GM23248 (cell line): ENCODE data around the gene RFC5.

Source experiments
- EZH2 ChIP-seq: fragments of 200-600 bp; sonication (generic); IDR thresholded peaks from 2 replicates; pipeline ENCODE4 v1.6.1; 2018; ENCODE audit warnings: antibody characterized with exemption, mild to moderate bottlenecking; ENCODE audit not compliant: insufficient read depth, poor library complexity, severe bottlenecking
- EZH2phosphoT487 ChIP-seq: fragments of 200-600 bp; sonication (generic); IDR thresholded peaks from 2 replicates; pipeline ENCODE4 v1.6.1; 2018; ENCODE audit warnings: antibody characterized with exemption, moderate library complexity, mild to moderate bottlenecking, low read depth; ENCODE audit not compliant: insufficient read depth

- TF ChIP-seq EZH2phosphoT487, result no peak
- TF ChIP-seq EZH2, result no peak
Measured at GRCh38 chr12:118061873-118062843, 45.7 kb downstream of the RFC5 start.
